Measurements from ENCODE around the gene FAM181B.

FAM181B gene, protein sequence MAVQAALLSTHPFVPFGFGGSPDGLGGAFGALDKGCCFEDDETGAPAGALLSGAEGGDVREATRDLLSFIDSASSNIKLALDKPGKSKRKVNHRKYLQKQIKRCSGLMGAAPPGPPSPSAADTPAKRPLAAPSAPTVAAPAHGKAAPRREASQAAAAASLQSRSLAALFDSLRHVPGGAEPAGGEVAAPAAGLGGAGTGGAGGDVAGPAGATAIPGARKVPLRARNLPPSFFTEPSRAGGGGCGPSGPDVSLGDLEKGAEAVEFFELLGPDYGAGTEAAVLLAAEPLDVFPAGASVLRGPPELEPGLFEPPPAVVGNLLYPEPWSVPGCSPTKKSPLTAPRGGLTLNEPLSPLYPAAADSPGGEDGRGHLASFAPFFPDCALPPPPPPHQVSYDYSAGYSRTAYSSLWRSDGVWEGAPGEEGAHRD

DNA sequence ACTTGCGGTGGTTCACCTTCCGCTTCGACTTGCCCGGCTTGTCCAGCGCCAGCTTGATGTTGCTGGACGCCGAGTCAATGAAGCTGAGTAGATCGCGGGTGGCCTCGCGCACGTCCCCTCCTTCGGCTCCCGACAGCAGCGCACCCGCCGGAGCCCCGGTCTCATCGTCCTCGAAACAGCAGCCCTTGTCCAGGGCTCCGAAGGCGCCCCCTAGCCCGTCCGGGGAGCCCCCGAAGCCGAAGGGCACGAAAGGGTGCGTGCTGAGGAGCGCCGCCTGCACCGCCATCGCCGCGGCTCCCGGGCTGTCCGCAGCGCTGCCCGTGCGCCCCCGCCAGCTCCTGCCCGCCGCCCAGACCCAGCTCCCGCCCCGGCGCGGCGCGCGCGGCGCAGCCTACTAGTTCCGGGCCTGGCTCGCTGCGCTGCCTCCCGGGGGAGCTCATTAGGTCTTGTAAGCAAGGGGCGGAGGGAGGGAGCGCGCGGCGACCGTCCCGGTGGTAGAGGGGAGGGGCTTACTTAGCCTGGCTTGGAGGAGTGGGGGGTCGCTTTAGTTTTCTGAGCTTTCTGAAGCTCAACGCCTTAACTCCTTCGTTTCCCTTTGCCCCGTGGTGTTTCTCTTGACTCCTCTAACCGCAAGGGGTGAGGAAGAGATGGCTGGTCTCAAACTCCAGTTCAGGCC lies at the start of gene FAM181B:
FAM181B (minus strand) TSS at position 421 of the 676 bp plus-strand sequence; CDS start at position 286, 135 bp downstream.
- peak; percentile 9 for DNase-seq

DNA sequence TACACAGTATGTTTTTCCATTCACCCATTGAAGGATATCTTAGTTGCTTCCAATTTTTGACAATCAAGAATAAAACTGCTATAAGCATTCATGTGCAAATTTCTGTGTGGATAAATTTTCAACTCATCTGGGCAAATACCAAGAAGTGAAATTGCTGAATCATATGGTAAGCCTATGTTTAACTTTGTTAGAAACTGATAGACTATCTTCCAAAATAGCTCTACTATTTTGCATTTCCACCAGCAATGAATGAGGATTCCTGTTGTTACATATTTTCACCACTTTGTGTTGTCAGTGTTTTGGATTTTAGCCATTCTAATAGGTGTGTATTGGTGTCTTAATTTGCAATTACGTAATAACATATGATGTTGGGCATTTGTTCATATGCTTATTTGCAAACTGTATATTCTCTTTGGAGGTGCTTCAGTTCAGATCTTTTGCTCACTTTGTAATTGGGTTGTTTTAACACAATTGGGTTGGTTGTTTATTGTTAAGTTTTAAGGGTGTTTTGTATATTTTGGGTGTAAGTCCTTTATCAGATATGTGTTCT lies 49.2 kb upstream of the FAM181B start:
- DNase-seq = no peak

DNA sequence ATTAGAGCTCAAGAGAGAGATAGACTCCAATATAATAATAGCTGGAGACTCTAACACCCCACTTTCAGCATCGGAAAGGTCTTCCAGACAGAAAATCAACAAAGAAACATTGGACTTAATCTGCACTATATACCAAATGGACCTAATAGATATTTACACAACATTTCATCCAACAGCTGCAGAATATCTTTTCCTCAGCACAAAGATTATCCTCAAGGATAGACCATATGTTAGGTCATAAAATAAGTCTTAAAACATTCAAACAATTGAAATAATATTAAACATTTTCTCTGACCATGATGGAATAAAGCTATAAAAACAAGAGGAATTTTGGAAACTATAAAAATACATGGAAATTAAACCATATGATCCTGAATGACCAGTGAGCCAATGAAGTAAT lies 45.1 kb upstream of the FAM181B start:
- no peak for DNase-seq

DNA sequence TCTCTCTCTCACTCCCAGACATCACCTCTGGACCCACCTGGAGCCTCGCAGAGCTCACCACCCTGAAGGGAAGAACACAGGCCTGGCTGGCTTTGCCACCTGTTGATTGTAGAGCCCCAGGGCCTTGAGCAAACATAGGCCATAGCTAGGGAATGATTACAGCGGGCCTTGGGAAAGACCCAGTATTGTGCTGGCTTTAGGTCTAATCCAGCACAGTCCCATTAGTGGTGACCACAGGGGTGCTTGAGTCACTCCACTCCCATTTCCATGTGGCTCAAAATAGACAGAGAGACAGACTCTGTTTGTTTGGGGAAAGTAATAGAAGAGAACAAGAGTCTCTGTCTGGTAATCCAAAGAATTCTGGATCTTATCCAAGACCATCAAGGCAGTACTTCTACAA lies 42.7 kb upstream of the FAM181B start:
- no peak for DNase-seq

DNA sequence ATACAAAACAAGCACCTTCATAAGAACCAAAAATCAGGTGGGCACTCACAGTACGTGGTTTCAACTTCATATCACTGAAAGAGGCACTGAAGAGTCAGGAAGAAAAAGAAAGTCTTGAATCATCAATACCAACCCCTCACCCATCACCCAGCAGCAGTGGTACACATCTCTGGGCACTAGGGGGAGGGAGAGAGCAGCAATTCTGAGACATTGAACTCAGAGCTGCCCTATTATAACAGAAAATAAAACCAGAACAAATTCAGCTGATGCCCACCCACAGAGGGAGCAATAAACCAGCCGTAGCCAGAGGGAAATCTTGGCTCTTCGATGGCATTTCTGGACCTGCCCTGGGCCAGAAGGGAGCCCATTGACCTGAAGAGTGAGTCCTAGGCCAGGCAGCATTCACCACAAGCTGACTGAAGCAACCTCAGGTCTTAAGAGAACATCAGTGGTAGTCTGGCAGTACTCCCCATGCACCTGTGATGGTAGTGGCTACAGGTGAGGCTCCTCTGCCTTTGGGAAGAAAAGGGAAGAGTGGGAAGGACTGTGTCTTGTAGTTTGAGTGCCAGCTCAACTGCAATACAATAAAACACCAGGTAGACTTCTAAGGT lies 42.2 kb upstream of the FAM181B start:
- DNase-seq = no peak

DNA sequence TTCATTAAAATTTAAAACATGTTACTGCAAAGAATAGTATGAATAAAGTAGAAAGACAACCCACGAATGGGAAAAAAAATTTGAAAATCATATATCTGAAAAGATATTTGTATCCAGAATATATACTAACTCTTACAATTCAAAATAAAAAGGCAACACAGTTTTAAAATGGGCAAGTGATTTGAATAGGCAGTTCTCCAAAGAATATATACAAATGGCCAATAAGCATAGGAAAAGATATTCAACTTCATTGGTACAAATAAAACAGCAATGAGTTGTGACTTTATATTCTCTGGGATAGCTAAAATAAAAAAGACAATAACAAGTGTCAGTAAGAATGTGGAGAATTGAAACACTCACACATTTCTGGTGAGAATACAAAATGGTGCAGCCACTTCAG lies 41.6 kb upstream of the FAM181B start:
- no peak for DNase-seq

DNA sequence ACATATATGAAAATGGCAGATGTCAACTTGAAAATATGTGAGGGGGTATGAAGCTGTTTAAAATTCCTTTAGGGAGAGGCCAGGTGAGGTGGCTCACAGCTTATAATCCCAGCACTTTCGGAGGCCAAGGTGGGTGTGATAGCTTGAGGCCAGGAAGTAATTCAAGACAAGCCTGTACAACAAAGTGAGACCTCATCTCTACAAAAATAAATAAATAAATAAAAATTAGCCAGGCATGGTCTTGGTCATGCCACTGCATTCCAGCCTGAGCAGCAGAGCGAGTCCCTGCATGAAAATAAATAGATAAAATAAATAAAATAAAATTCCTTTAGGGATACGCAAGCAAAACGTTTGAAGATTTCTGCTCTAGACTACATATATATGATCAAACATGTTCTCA lies 38.1 kb upstream of the FAM181B start:
- DNase-seq = no peak

DNA sequence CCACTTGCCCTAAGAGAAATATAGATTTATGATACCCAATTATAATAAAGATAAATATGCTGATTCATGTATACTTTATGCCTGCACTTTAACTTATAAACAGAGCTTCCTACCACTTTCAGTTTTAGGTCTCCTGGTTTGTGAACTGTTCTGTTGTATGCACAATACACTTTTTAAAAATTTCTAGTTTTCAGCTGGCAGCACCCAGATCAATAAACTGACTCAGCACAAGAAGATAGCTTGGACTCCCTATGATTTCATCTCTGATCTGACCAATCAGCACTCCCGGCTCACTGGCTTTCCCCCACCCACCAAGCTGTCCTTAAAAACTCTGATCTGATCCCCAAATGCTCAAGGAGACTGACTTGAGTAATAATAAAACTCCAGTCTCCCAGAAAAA lies 33.5 kb upstream of the FAM181B start:
- DNase-seq = no peak

DNA sequence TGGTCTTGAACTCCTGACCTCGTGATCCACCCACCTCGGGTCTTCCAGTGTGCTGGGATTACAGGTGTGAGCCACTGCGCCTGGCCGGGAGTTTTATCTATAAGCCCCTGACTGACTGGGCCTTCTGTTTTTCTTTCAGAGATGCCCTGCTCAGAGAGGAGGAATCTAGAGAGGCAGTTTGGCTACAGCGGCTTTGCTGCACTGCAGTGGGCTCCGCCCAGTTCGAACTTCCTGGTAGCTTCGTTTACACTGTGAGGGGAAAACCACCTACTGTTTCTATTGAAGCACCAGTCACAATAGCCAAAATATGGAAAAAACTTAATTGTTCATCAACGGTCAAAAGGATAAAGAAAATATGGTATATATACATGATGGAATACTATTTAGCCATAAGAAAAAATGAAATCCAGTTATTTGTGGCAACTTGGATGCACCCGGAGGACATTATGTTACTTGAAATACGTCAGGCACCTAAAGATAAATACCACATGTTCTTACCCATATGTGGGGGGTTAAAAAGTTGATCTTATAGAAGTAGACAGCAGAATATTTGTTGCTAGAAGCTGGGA lies 31.9 kb upstream of the FAM181B start:
- no peak for DNase-seq

DNA sequence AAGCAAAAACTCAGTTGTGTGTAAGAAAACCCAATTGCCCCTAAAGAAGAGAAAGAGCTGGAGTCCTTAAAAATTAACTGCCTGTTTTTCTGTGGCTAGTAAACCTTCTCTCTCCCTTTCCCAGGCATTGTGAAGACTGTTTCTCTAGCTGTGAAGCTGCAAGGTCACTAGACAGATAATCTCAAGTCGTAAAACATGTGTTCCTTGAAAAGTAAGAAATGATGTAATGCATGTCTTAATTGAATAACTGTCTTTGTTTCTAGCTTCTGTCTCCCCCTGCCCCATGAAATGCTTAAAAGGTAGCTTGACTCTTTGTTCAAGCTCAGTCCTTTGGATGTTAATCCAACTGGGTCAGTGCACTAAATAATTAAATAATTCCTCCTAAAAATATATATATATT lies 29.5 kb upstream of the FAM181B start:
- no peak for DNase-seq

DNA sequence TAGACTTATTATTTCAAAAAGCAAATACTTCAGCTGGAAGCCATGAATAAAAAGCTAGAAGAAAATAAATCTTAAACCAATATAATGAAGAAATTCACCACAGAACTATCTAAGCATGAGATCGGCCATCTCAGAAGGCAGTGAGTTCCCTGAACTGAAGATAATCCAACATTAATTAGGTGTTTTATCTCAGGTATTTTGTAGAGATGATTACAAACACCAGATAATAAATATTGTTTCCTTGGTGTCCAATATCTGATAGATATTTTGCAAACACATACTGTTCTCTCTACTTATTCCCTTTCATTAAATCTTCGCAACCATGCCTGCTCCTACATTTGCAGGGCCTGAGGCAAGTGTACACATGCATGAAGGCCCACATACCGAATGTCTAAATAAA lies 26.0 kb upstream of the FAM181B start:
- DNase-seq = no peak

DNA sequence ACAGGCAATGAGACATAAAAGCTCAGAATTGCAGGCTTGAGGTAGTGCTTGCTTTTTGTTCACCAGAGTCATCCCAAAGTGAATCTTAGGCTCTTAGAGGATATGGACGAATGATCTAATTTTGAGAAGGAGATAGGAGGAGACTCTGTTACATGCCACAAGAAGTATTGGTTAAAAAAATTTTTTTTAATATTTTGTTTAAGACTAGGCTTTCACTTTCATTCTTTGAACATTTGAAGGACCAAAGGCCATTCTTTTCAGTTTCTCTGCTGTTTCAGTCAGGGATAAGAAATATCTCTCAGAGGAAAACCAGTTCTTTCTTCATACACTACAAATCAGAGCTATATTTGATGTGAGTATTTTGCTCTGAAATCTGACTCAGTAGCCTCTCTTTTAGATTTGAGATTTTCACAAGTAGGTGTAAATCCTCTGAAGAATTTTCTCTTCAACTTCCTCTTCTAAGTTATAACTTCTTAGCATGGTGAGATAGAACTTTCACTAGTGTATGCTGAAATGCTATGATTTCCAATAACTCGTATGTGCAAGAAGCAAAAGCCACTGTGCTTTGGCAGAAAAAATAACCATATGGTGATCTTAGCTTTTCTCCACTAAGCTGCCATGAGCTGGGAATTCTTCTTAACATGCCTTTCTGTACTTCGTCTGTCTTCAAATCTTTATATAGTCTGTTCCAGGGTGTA lies 24.1 kb upstream of the FAM181B start:
- no peak for DNase-seq

DNA sequence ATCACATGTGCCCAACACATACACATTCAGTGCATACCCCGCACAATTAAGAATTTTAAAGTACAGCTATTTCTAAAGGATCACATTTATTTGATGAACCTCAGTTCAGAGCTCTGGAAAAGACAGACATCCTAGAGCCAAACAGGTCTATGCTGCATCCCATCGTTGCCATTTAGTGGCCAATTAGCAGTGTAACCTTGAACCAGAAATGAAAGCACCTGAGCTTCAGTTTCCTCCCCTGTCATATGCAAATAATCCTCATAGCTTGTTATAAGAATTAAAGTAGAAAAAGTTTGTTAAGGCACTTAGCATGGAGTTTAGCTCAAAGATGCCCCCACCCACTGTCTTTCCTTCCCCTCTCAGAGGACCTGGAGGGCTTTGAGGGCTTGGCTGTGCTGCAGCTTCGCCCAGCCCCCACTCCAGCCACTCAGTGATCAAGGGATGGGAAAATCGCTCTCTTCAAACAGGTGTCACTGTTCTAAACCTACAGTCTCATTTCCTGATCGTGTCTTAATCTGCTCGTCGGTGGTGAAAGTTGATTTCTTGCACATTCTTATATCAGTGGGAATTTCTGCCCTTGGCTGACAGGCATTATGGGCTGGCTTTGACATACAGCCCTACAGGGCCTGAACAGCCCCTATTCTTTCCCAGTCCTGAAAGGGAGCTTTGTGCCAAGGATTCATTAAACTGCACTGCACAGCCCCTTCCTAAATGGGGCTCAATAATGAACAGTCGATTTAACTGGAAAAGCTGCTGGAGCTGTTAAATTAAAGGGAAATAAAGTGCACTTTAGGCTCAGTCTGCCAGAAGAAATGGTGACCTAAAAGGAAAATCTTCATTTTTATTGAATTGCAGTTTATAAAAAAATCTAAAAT lies 23.3 kb upstream of the FAM181B start:
- DNase-seq = no peak

DNA sequence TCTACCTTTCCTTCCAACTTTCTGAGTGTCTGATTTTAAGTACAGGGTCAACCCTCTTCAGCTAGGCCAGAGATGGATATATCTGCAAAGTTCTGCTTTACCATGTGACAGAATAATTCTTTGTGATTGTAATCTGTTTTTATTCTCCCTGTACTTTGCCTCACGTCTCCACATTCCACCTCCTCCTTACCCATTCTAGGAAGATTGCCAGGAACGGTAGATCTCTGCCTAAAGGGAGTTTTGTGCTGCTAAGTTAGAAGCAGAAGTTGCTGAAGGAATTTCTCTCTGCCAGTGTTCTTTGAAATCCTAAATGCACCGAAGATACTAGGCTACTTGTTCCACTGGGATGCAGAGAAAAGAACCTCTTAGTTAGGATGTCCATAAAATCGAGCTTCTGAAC lies 20.7 kb upstream of the FAM181B start:
- DNase-seq = no peak

DNA sequence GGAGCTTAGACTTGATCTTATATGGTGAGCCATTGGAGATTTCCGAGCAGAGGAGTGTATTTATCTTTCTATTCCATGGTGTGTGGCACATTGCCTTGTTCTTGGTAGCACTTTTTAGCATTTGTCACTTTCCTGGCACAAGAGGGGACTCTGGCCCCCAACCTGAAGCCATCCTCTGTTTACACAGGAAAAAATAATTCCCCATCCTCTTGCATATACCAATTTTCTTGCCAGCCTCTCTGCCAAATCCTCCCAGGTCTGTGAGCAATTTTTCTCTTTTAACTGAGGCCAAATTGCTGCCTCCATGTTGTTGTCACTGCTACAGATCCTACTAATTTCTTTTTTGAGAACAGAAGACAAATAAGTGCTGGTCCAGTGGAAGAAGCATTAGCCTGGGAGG lies 20.3 kb upstream of the FAM181B start:
- no peak for DNase-seq

DNA sequence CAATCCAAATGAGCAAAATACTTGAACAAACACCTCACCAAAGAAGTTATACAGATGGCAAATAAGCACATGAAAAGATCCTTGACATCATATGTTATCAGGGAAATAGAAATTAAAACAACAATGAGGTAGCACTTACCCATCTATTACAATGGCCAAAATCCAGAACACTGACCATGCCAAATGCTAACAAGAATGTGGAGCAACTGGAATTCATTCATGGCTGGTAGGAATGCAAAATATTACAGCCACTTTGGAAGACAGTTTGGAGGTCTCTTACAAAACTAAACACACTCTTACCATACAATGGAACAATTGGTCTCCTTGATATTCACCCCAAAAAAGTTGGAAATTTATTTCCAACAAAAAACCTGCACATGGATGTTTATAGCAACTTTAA lies 19.1 kb upstream of the FAM181B start:
- no peak for DNase-seq

DNA sequence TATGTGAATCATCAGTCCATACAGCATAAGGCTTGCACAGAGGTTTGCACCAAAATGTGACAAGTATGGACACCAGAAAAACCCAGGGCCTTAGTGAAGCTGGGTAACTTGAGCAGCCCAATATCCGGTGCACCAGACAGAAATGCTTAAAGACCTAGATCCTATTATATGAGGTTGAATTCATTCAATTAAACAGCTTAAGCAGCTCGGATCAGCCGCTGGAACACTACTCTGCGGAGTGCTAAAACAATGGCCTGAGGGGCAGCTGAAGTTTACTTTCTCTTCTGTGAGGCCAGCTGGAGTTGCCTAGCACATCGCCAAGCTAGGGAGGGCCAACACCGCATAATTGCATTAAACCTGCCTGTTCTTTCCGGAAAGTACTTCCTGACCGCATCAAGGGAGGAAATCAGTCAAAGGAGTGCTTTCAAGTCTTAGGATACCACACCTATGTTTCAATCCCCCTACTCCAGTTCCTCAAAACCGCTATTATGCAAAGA lies 17.0 kb upstream of the FAM181B start:
- no peak for DNase-seq

DNA sequence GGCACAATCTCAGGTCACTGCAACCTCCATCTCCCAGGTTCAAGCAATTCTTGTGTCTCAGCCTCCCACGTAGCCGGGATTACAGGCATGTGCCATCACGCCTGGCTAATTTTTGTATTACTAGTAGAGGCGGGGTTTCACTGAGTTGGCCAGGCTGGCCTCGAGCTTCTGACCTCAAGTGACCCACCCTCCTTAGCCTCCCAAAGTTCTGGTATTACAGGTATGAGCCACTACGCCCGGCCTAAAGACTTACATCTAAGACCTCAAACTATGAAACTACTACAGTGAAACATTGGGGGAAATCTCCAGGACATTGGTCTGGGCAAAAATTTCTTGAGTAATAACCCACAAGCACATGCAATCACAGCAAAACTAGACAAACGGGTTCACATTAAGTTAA lies 13.8 kb upstream of the FAM181B start:
- DNase-seq = no peak

DNA sequence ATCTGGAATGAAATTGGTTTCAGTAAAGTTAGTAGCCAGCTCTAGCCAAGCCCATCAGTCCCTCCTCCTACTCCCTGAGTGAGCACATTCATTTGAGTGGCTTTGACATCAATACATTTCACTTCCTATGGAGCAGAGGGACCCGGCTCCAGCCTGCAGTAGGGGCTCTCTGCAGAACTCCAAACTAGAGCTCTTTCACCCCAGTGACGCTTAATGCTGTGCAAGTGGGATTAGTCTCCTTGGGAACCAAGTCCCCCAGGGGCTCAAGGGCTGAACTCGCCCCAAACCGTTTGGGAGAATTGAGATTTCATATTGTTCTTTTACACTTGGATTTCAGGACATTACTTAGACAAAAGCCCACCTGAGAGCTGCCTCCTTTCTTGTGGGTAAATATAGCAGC lies 4.4 kb upstream of the FAM181B start:
- no peak for DNase-seq

DNA sequence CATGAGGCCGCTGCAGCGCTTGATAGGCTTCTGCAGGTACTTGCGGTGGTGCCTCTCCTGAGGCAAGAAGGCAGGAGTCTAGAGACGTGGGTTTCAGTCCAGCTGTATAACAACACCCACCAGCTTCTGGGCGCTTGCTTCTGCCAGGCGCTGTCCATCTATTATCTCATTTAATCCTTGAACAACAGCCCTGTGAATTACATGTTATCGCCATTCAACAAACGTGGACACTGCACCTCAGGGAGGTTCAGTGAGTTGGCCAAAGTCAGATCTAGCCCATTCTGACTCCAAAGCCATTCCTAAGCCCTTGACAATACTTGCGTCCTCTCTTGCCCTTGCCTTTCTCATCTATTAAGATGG lies 436 bp upstream of the FAM181B start:
- no peak for DNase-seq

DNA sequence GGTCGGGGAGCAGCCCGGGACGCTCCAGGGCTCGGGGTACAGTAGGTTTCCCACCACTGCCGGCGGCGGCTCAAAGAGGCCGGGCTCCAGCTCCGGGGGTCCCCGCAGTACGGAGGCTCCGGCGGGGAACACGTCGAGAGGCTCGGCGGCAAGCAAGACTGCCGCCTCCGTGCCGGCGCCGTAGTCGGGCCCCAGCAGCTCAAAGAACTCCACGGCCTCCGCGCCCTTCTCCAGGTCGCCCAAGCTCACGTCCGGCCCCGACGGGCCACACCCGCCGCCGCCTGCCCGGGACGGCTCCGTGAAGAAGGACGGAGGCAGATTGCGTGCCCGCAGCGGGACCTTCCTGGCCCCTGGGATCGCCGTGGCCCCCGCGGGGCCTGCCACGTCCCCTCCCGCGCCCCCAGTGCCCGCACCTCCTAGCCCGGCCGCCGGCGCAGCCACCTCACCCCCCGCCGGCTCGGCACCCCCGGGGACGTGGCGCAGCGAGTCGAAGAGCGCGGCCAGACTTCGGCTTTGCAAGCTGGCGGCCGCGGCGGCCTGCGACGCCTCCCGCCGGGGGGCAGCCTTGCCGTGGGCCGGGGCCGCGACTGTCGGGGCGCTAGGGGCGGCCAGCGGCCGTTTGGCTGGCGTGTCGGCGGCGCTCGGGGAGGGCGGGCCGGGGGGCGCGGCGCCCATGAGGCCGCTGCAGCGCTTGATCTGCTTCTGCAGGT lies 775 bp downstream of the FAM181B start:
- no peak for DNase-seq
